Gastrocnemius medialis (tissue), 4 donors: Measurements from ENCODE around the gene KIF16B.

Experiments used
- POLR2A ChIP-seq, 2 donors: fragments of 450-650 bp; IDR thresholded peaks; one replicate each; pipeline ENCODE4 v1.6.1; 2017; ENCODE audit warnings: antibody characterized with exemption in 2 of 2, mild to moderate bottlenecking in 2 of 2, moderate library complexity in 2 of 2
- TF ChIP-seq, protein P1 (sequence below), 5 experiments: fragments of 450-650 bp in 3 of 5; fragments of 200-600 bp in 2 of 5; sonication (generic) in 2 of 5; IDR thresholded peaks in 4 of 5; conservative IDR thresholded peaks in 1 of 5; 1 replicate in 4 of 5; 2 replicates in 1 of 5; pipeline ENCODE4 v1.5.1; 2016 to 2019; ENCODE audit warnings: antibody characterized with exemption in 5 of 5, mild to moderate bottlenecking in 3 of 5, moderate library complexity in 3 of 5

DNA sequence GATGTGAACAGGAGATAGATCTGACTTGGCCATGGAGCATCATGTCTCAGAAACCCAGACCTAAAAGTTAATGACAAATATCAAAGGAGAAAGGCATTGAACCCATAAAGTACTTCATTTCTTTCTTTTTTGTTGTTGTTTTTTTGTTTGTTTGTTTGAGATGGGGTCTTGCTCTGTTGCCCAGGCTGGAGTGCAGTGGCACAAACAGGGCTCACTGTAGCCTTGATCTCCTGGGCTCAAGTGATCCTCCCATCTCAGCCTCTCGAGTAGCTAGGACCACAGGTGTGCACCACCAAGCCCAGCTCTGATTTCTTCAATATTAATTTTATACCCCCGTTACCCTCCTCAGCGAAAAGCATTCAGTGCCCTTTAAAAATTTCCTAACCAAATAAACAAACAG, 45.8 kb downstream of the KIF16B start:
- no peak for TF ChIP-seq POLR2A (IDR thresholded peaks at IDR 0.05)
- TF ChIP-seq, protein P1, sequence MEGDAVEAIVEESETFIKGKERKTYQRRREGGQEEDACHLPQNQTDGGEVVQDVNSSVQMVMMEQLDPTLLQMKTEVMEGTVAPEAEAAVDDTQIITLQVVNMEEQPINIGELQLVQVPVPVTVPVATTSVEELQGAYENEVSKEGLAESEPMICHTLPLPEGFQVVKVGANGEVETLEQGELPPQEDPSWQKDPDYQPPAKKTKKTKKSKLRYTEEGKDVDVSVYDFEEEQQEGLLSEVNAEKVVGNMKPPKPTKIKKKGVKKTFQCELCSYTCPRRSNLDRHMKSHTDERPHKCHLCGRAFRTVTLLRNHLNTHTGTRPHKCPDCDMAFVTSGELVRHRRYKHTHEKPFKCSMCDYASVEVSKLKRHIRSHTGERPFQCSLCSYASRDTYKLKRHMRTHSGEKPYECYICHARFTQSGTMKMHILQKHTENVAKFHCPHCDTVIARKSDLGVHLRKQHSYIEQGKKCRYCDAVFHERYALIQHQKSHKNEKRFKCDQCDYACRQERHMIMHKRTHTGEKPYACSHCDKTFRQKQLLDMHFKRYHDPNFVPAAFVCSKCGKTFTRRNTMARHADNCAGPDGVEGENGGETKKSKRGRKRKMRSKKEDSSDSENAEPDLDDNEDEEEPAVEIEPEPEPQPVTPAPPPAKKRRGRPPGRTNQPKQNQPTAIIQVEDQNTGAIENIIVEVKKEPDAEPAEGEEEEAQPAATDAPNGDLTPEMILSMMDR (IDR thresholded peaks at IDR 0.05 in 4 of 5, conservative IDR thresholded peaks at IDR 0.05 in 1 of 5): no peak
